Upper lobe of left lung (tissue), 4 donors: ENCODE measurements around the gene LGALS1.

ENCODE experiments used
- CTCF ChIP-seq, 6 experiments: fragments of 450-650 bp in 4 of 6; fragments of 200-600 bp in 2 of 6; sonication (generic) in 2 of 6; IDR thresholded peaks; one replicate each; pipeline ENCODE4 v1.5.1; 2016 to 2019; ENCODE audit warnings: antibody characterized with exemption in 6 of 6
- EP300 ChIP-seq, 4 donors: sonication (generic); formaldehyde crosslinking; IDR thresholded peaks; one replicate each; pipeline ENCODE4 v1.5.1; 2017; ENCODE audit warnings: antibody characterized with exemption in 4 of 4, control low read depth in 2 of 4

- TF ChIP-seq EP300 (IDR thresholded peaks at IDR 0.05): no peak
- TF ChIP-seq CTCF (IDR thresholded peaks at IDR 0.05): no peak
Measured at GRCh38 chr22:37655252-37655563, 20.2 kb upstream of the LGALS1 start.
